Mucosa of descending colon (tissue), 3 donors: Measurements from ENCODE around the gene MOB3B. TPM values are rescaled to one million over a fixed set of nuclear protein-coding genes. Genes with fewer than 3 reads are reported as not detected.
"Not testable (repeated sequence)": the region's sequence is repeated elsewhere in the genome, so short reads cannot be mapped to it uniquely, and the experiment has no call there.

Experiments
- ATAC-seq: fragments of 200-7000 bp; cut with Tn5 transposase; one replicate; pipeline ENCODE4 v1.9.1; 2020; ENCODE audit warnings: mild to moderate bottlenecking, moderate library complexity
- DNase-seq, 3 donors: peaks; one replicate each; pipeline ENCODE4 v3.0.0-alpha.2; 2020
- H3K36me3 ChIP-seq: fragments of 200-600 bp; one replicate; pipeline ENCODE4 v1.8.0; 2021; ENCODE audit warnings: low read depth, mild to moderate bottlenecking
- H3K4me1 ChIP-seq: fragments of 200-600 bp; one replicate; pipeline ENCODE4 v1.8.0; 2021; ENCODE audit warnings: low read depth, mild to moderate bottlenecking
- H3K4me3 ChIP-seq: fragments of 200-600 bp; one replicate; pipeline ENCODE4 v1.8.0; 2021; ENCODE audit warnings: mild to moderate bottlenecking
- H3K9me3 ChIP-seq: fragments of 200-600 bp; one replicate; pipeline ENCODE4 v1.8.0; 2021; ENCODE audit warnings: mild to moderate bottlenecking
- intact Hi-C, 2 donors: fragments of 100-400 bp; cut with DNase I in 1 of 2; cut with micrococcal nuclease in 1 of 2; formaldehyde crosslinking; loops; one replicate each; pipeline versions ENCODE4 v1.11.0 to v1.11.1; 2022; cut with DNase I, micrococcal nuclease
- total RNA-seq, 3 donors: library from RNA; stranded (reverse); fragmentation: NEBNext Ultra II Directional in 2 of 3; extraction: Animal tissue kit (Norgen Biotek cat#: 25700) in 2 of 3; gene quantifications; one replicate each; pipeline versions ENCODE4 v1.2.1 to v1.2.4, GENCODE V29; 2021 to 2023
- TF ChIP-seq, protein P1 (sequence below): fragments of 200-600 bp; IDR thresholded peaks from one replicate; pipeline ENCODE4 v1.8.0; 2022; ENCODE audit warnings: antibody characterized with exemption, mild to moderate bottlenecking
- donor health status: DM: no; HTN: no; CAD: no; lungs with moderate emphysema.
- donor health status: DM: no; HTN: no; CAD: no.
- donor health status: DM: no; HTN: yes; CAD: no.

MOB3B gene
- total RNA-seq, 3 donors from 2014 or later = 34.6 to 57.5 (median 41.7) TPM

- ATAC-seq = peak; percentile 27
- H3K4me3 ChIP-seq = no peak overlapping the region
- peaks cover 7% of the 10 kb centered on the region for H3K4me1 ChIP-seq
- H3K36me3 ChIP-seq = no peaks in the 10 kb centered on the region
- intact Hi-C loops = no loop called here
- no peaks in the 10 kb centered on the region for H3K9me3 ChIP-seq
- TF ChIP-seq, protein P1, sequence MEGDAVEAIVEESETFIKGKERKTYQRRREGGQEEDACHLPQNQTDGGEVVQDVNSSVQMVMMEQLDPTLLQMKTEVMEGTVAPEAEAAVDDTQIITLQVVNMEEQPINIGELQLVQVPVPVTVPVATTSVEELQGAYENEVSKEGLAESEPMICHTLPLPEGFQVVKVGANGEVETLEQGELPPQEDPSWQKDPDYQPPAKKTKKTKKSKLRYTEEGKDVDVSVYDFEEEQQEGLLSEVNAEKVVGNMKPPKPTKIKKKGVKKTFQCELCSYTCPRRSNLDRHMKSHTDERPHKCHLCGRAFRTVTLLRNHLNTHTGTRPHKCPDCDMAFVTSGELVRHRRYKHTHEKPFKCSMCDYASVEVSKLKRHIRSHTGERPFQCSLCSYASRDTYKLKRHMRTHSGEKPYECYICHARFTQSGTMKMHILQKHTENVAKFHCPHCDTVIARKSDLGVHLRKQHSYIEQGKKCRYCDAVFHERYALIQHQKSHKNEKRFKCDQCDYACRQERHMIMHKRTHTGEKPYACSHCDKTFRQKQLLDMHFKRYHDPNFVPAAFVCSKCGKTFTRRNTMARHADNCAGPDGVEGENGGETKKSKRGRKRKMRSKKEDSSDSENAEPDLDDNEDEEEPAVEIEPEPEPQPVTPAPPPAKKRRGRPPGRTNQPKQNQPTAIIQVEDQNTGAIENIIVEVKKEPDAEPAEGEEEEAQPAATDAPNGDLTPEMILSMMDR = no peak
- no peak for DNase-seq
Measured at GRCh38 chr9:27451207-27451797, 78.3 kb downstream of the MOB3B start.

GRCh38 chr9:27450752-27451151, 78.9 kb downstream of the MOB3B start:
- intact Hi-C loops = no loop called here
- Histone ChIP-seq H3K4me1 (peaks cover 7% of the 10 kb centered on the region), H3K36me3 (no peaks in the 10 kb centered on the region), H3K9me3 (no peaks in the 10 kb centered on the region), H3K4me3 (no peak overlapping the region)
- DNase-seq (no peak), ATAC-seq (no peak)
- TF ChIP-seq, protein P1 = no peak

GRCh38 chr9:27448356-27448755, 81.3 kb downstream of the MOB3B start:
- H3K36me3 ChIP-seq, H3K9me3 ChIP-seq, H3K4me3 ChIP-seq, DNase-seq, ATAC-seq, H3K4me1 ChIP-seq, intact Hi-C loops: not testable (repeated sequence)

GRCh38 chr9:27447031-27447683, 82.5 kb downstream of the MOB3B start:
- TF ChIP-seq, protein P1 = no peak

DNA sequence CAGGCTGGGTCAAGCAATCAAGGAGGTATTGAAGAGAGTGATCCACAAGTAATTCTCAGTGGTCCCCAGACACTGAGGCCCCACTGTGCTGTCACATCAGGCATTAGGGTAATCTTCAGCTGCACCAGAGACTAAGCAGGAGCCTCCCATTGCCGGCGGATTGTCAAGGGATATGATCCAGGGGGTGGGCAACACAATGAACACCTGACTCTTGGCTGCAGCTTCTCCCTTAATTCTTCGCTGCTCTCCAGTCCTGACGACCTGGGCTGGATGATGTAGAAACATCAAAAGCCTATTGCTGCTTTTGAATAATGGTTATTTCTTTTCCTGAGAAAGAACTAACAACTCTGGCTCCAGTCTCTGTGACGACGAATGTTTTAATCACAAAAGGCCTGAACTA, 83.9 kb downstream of the MOB3B start:
- Histone ChIP-seq H3K9me3 (no peaks in the 10 kb centered on the region), H3K4me3 (no peak overlapping the region), H3K36me3 (no peaks in the 10 kb centered on the region), H3K4me1 (peaks cover 15% of the 10 kb centered on the region)
- ATAC-seq (no peak), DNase-seq (no peak)
- intact Hi-C loops = loop anchor here in 1 of 2 donors (2.0 kb wide), 1 partner anchor 75 kb away; no protein-coding TSS in a partner anchor
- TF ChIP-seq, protein P1 = no peak

More at GRCh38 chr9:27447031-27447683, 82.5 kb downstream of the MOB3B start:
- Histone ChIP-seq H3K9me3 (no peaks in the 10 kb centered on the region), H3K4me1 (peaks cover 20% of the 10 kb centered on the region), H3K4me3 (no peak overlapping the region), H3K36me3 (no peaks in the 10 kb centered on the region)
- intact Hi-C loops = no loop called here
- ATAC-seq (no peak), DNase-seq (no peak)

DNA sequence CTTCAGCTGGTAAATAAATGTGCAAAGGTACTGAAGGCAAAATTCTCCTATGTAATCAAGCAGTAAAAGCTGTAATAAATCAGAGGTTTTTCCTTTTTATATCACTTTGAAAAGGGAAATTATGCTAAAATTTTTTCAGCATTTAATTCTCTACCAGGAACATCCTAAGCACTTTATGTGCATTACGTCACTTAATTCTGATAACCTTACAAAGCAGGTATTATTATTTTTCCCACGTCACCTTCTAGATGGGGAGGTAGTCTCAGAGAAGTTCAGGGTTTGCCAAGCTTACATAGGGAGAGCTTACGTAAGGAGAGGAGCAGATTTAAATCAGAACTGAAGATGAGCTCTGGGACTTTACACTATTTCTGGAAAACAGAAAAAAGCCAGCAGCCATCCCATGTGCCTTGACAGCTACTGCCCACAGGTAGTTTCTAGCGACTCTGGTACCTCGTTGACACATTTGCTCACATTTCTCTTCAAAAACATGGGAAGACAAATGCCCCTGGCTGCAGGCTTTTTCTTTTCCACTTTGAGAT, 84.5 kb downstream of the MOB3B start:
- H3K36me3 ChIP-seq = no peaks in the 10 kb centered on the region
- no peaks in the 10 kb centered on the region for H3K9me3 ChIP-seq
- peaks cover 15% of the 10 kb centered on the region for H3K4me1 ChIP-seq
- DNase-seq (no peak), ATAC-seq (no peak)
- TF ChIP-seq, protein P1 = no peak
- intact Hi-C loops = loop anchor here in 1 of 2 donors (2.0 kb wide), 1 partner anchor 74 kb away; no protein-coding TSS in a partner anchor
- H3K4me3 ChIP-seq = no peak overlapping the region
